PC-3 (cell line): ENCODE measurements around the gene DLL4. TPM values are rescaled to one million over a fixed set of nuclear protein-coding genes. Genes with fewer than 3 reads are reported as not detected.

Experiments used
- ATAC-seq: fragments of 200-7000 bp; cut with Tn5 transposase; 2 replicates; pipeline ENCODE4 v1.9.1; 2020; ENCODE audit warnings: mild to moderate bottlenecking, moderate library complexity
- BruUV-seq: library from RNA; stranded (reverse); fragments of 400-500 nt; replicated peaks from 2 replicates; lab custom pipeline; 2021; lab: Mats Ljungman, UMichigan
- CTCF ChIA-PET: fragments of 300-600 bp; sonication (Branson Sonifier 250); formaldehyde crosslinking; loops from one replicate; lab custom pipeline; 2022; ENCODE audit warnings: antibody characterized with exemption; lab: Charles Lee
- POLR2A ChIA-PET: fragments of 300-600 bp; sonication (Branson Sonifier 250); formaldehyde crosslinking; loops from one replicate; lab custom pipeline; 2022; ENCODE audit warnings: antibody characterized with exemption; ENCODE audit not compliant: unreplicated experiment; lab: Charles Lee
- DNase-seq: peaks from one replicate; pipeline ENCODE4 v3.0.0-alpha.2; 2015
- H2AFZ ChIP-seq: fragments of 300-600 bp; sonication (generic); 2 replicates; pipeline ENCODE4 v1.6.0; 2016; ENCODE audit warnings: antibody characterized with exemption, low read length
- H3F3A ChIP-seq: fragments of 300-600 bp; sonication (generic); one replicate; pipeline ENCODE4 v1.6.0; 2017; ENCODE audit warnings: antibody characterized with exemption, low read length, control low read depth, mild to moderate bottlenecking; ENCODE audit not compliant: unreplicated experiment
- H3K27ac ChIP-seq: fragments of 300-600 bp; sonication (generic); 2 replicates; pipeline ENCODE4 v1.5.1; 2016; ENCODE audit warnings: mild to moderate bottlenecking, low read length
- H3K27me3 ChIP-seq: fragments of 300-600 bp; sonication (generic); 2 replicates; pipeline ENCODE4 v1.6.1; 2016; ENCODE audit warnings: low read length, mixed read lengths
- H3K36me3 ChIP-seq: fragments of 300-600 bp; sonication (generic); 2 replicates; pipeline ENCODE4 v1.6.1; 2016; ENCODE audit warnings: low read depth, mixed run types, low read length, mixed read lengths
- H3K4me1 ChIP-seq: fragments of 300-600 bp; sonication (generic); 2 replicates; pipeline ENCODE4 v1.5.1; 2016; ENCODE audit warnings: low read length; ENCODE audit not compliant: insufficient read depth
- H3K4me2 ChIP-seq: fragments of 300-600 bp; sonication (generic); 2 replicates; pipeline ENCODE4 v1.6.0; 2016; ENCODE audit warnings: low read length
- H3K4me3 ChIP-seq: fragments of 300-600 bp; sonication (generic); 2 replicates; pipeline ENCODE4 v1.5.1; 2016; ENCODE audit warnings: mild to moderate bottlenecking, low read length, mixed read lengths
- H3K79me2 ChIP-seq: fragments of 300-600 bp; sonication (generic); 2 replicates; pipeline ENCODE4 v1.6.1; 2017; ENCODE audit warnings: low read length, mixed read lengths
- H3K9ac ChIP-seq: fragments of 300-600 bp; sonication (generic); 2 replicates; pipeline ENCODE4 v1.6.0; 2016; ENCODE audit warnings: mild to moderate bottlenecking, low read length
- H3K9me2 ChIP-seq: fragments of 300-600 bp; sonication (generic); replicated peaks from 2 replicates; pipeline ENCODE4 v1.6.1; 2016; ENCODE audit warnings: mixed run types, low read length, mixed read lengths
- H3K9me3 ChIP-seq: fragments of 300-600 bp; sonication (generic); 2 replicates; pipeline ENCODE4 v1.6.1; 2016; ENCODE audit warnings: low read length, mixed read lengths
- H4K20me1 ChIP-seq: fragments of 300-600 bp; sonication (generic); 2 replicates; pipeline ENCODE4 v1.6.1; 2016; ENCODE audit warnings: low read length, mixed read lengths
- EZH2 ChIP-seq: fragments of 300-600 bp; sonication (generic); IDR thresholded peaks from one replicate; pipeline ENCODE4 v1.6.1; 2017; ENCODE audit warnings: antibody characterized with exemption, mild to moderate bottlenecking, low read length; ENCODE audit not compliant: unreplicated experiment
- EZH2phosphoT487 ChIP-seq: fragments of 300-600 bp; sonication (generic); IDR thresholded peaks from 2 replicates; pipeline ENCODE4 v1.6.1; 2018; ENCODE audit warnings: mild to moderate bottlenecking, antibody characterized with exemption, low read length, borderline replicate concordance
- intact Hi-C: fragments of 100-400 bp; cut with micrococcal nuclease; formaldehyde crosslinking; loops from 2 replicates; pipeline ENCODE4 v1.9.0; 2023
- total RNA-seq: library from RNA; depleted of rRNA; stranded (reverse); fragments of >200 nt; gene quantifications from 2 replicates; pipeline ENCODE4 v1.2.3, GENCODE V29; 2014
- TF ChIP-seq, protein P1 (sequence below): fragments of 300-600 bp; sonication (generic); conservative IDR thresholded peaks from 2 replicates; pipeline ENCODE4 v1.5.1; 2017; ENCODE audit warnings: antibody characterized with exemption, low read depth, mild to moderate bottlenecking, low read length

Gene DLL4
- total RNA-seq, 1 experiment from 2014 or later: 2.2 TPM

- no peak overlapping the region for H3K9ac ChIP-seq
- BruUV-seq: no TSS peak
- no peaks in the 10 kb centered on the region for H3K27me3 ChIP-seq
- ATAC-seq (no peak), DNase-seq (no peak)
- no peak overlapping the region for H3K27ac ChIP-seq
- TF ChIP-seq EZH2phosphoT487: no peak
- TF ChIP-seq, protein P1, sequence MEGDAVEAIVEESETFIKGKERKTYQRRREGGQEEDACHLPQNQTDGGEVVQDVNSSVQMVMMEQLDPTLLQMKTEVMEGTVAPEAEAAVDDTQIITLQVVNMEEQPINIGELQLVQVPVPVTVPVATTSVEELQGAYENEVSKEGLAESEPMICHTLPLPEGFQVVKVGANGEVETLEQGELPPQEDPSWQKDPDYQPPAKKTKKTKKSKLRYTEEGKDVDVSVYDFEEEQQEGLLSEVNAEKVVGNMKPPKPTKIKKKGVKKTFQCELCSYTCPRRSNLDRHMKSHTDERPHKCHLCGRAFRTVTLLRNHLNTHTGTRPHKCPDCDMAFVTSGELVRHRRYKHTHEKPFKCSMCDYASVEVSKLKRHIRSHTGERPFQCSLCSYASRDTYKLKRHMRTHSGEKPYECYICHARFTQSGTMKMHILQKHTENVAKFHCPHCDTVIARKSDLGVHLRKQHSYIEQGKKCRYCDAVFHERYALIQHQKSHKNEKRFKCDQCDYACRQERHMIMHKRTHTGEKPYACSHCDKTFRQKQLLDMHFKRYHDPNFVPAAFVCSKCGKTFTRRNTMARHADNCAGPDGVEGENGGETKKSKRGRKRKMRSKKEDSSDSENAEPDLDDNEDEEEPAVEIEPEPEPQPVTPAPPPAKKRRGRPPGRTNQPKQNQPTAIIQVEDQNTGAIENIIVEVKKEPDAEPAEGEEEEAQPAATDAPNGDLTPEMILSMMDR: no peak
- H3K4me1 ChIP-seq: peaks cover 7% of the 10 kb centered on the region; the same call in 1 of the 2 replicates
- CTCF ChIA-PET: no interaction called here
- H2AFZ ChIP-seq: no peak overlapping the region
- H3K4me3 ChIP-seq: no peak overlapping the region
- no peak overlapping the region for H3K4me2 ChIP-seq
- no peaks in the 10 kb centered on the region for H3K36me3 ChIP-seq
- H3K79me2 ChIP-seq: no peaks in the 10 kb centered on the region
- H4K20me1 ChIP-seq: no peaks in the 10 kb centered on the region
- no peaks in the 10 kb centered on the region for H3F3A ChIP-seq
- POLR2A ChIA-PET: no interaction called here
- H3K9me3 ChIP-seq: no peaks in the 10 kb centered on the region
- intact Hi-C loops: no loop called here
- no peaks in the 10 kb centered on the region for H3K9me2 ChIP-seq
Measured at GRCh38 chr15:40917585-40917984, 11.6 kb upstream of the DLL4 start.

- no peaks in the 10 kb centered on the region for H3K36me3 ChIP-seq
- peaks cover 7% of the 10 kb centered on the region; the same call in 1 of the 2 replicates for H3K4me1 ChIP-seq
- no peak overlapping the region for H3K4me2 ChIP-seq
- POLR2A ChIA-PET: no interaction called here
- CTCF ChIA-PET: no interaction called here
- no peaks in the 10 kb centered on the region for H3K9me3 ChIP-seq
- no peak for DNase-seq
- H3K79me2 ChIP-seq: no peaks in the 10 kb centered on the region
- H3F3A ChIP-seq: no peaks in the 10 kb centered on the region
- BruUV-seq: no TSS peak
- no peak overlapping the region for H3K4me3 ChIP-seq
- no peak overlapping the region for H2AFZ ChIP-seq
- H3K27ac ChIP-seq: no peak overlapping the region
- TF ChIP-seq, protein P1: no peak
- no peak for TF ChIP-seq EZH2
- TF ChIP-seq EZH2phosphoT487: no peak
- no peak for ATAC-seq
- intact Hi-C loops: no loop called here
- H3K9ac ChIP-seq: no peak overlapping the region
- H3K9me2 ChIP-seq: no peaks in the 10 kb centered on the region
- no peaks in the 10 kb centered on the region for H4K20me1 ChIP-seq
- no peaks in the 10 kb centered on the region for H3K27me3 ChIP-seq
Measured at GRCh38 chr15:40918146-40918798, 10.9 kb upstream of the DLL4 start.

DNA sequence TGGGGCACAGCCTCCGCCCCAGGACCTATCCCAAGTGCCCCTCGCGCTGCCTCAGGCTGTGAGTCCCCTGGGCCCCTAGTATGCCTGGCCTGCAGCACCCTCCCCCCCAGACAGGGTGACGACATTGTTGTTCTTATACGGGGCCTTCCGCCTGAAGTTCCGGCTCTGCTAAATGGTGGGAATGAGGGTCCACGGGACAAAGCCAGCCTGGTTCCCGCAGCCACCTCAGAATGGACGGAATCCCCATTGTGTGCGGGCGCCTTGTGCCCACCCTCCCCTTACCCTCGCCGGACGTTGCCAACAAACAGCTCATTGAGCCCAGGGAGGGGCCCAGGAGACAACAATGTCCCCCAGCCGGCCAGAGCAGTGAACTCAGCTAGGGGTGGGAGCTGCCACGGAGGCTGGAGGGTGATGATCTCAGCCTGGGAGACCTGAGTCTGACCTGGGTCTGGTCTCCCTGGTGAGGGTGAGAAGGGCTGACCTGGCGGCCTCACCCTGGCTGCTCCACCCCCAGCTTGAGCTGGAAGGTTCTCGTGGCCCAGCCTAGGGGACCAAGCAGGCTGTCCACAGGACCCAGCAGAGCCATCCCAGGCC, 10.2 kb upstream of the DLL4 start:
- Histone ChIP-seq H3K79me2 (no peaks in the 10 kb centered on the region), H3K9me2 (no peaks in the 10 kb centered on the region), H4K20me1 (no peaks in the 10 kb centered on the region), H3K36me3 (no peaks in the 10 kb centered on the region), H3K9me3 (no peaks in the 10 kb centered on the region), H3K4me2 (no peak overlapping the region), H3K4me3 (no peak overlapping the region), H3F3A (no peaks in the 10 kb centered on the region), H2AFZ (no peak overlapping the region), H3K9ac (no peak overlapping the region), H3K27ac (no peak overlapping the region), H3K4me1 (peaks cover 7% of the 10 kb centered on the region; the same call in 1 of the 2 replicates), H3K27me3 (no peaks in the 10 kb centered on the region)
- intact Hi-C loops: no loop called here
- TF ChIP-seq EZH2phosphoT487 (no peak), EZH2 (no peak)
- TF ChIP-seq, protein P1: no peak
- ChIA-PET CTCF (no interaction called here), POLR2A (interaction anchor here (0.6 kb wide), 1 partner anchor 10 kb away, joined by 5 read pairs; no protein-coding TSS in a partner anchor)
- no TSS peak for BruUV-seq
- DNase-seq (no peak), ATAC-seq (no peak)
